Measurements from ENCODE around the gene KRT5. TPM values are rescaled to one million over a fixed set of nuclear protein-coding genes. Genes with fewer than 3 reads are reported as not detected.

KRT5 gene
- total and polyA plus RNA-seq, 2 of the 13 experiments (the other 11 are each of a cell fraction or from before 2014, with no cell fraction given), result 0.08 TPM; not detected in 1

DNA sequence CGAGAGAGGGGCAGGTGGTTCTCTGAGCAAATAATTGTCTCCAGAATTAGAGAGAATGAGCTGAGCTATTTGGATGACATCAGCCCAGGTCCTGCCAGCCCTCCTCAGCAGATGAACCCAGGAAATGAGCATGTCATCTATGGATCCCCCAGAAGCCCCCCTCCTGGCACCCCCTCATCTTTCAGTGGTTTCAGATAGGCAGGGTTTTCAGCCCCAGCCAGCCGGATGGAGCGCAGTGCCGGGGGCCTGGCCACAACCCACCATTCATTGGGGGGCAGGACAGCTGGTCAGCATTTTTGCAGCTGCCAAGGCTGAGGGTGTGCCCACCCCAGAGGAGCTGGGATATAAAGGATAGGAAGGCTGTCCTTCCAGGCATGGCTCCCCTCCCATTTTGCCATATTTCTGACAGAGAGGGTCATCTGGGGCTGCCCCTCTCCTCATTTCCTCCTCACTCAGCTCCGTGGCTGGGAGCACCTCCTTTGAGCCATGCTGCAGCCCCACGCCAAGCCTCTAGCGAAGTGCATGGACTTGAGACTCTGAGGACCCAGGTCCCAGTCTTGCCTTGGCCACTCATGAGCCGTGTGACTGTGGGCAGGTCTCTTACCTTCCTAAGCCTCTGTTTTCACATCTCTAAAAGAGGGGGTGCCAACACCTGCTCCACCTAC, 38.7 kb upstream of the KRT5 start (continued):
- TF ChIP-seq ZSCAN9 (CRISPR knock-in tag; IDR thresholded peaks at IDR 0.05; ENCODE audit: borderline replicate concordance), result no peak

- BruUV-seq (replicated peaks), result no TSS peak
- intact Hi-C loops (cut with micrococcal nuclease; ENCODE audit: unreplicated experiment), result no loop called here
Observed at GRCh38 chr12:52557476-52557875, 37.3 kb upstream of the KRT5 start.

More at GRCh38 chr12:52557476-52557875, 37.3 kb upstream of the KRT5 start:
- H4K20me1 ChIP-seq (ENCODE audit: insufficient read depth, low read length), result no peaks in the 10 kb centered on the region
- H2AFZ ChIP-seq (ENCODE audit: low read length), result no peak overlapping the region
- no peak for TF ChIP-seq HOXA9 (CRISPR knock-in tag; IDR thresholded peaks at IDR 0.05; ENCODE audit: borderline replicate concordance)
- no peak for TF ChIP-seq ZBTB25 (CRISPR knock-in tag; IDR thresholded peaks at IDR 0.05)
- TF ChIP-seq ELF1 (CRISPR knock-in tag; IDR thresholded peaks at IDR 0.05), result no peak
- TF ChIP-seq, protein P1, sequence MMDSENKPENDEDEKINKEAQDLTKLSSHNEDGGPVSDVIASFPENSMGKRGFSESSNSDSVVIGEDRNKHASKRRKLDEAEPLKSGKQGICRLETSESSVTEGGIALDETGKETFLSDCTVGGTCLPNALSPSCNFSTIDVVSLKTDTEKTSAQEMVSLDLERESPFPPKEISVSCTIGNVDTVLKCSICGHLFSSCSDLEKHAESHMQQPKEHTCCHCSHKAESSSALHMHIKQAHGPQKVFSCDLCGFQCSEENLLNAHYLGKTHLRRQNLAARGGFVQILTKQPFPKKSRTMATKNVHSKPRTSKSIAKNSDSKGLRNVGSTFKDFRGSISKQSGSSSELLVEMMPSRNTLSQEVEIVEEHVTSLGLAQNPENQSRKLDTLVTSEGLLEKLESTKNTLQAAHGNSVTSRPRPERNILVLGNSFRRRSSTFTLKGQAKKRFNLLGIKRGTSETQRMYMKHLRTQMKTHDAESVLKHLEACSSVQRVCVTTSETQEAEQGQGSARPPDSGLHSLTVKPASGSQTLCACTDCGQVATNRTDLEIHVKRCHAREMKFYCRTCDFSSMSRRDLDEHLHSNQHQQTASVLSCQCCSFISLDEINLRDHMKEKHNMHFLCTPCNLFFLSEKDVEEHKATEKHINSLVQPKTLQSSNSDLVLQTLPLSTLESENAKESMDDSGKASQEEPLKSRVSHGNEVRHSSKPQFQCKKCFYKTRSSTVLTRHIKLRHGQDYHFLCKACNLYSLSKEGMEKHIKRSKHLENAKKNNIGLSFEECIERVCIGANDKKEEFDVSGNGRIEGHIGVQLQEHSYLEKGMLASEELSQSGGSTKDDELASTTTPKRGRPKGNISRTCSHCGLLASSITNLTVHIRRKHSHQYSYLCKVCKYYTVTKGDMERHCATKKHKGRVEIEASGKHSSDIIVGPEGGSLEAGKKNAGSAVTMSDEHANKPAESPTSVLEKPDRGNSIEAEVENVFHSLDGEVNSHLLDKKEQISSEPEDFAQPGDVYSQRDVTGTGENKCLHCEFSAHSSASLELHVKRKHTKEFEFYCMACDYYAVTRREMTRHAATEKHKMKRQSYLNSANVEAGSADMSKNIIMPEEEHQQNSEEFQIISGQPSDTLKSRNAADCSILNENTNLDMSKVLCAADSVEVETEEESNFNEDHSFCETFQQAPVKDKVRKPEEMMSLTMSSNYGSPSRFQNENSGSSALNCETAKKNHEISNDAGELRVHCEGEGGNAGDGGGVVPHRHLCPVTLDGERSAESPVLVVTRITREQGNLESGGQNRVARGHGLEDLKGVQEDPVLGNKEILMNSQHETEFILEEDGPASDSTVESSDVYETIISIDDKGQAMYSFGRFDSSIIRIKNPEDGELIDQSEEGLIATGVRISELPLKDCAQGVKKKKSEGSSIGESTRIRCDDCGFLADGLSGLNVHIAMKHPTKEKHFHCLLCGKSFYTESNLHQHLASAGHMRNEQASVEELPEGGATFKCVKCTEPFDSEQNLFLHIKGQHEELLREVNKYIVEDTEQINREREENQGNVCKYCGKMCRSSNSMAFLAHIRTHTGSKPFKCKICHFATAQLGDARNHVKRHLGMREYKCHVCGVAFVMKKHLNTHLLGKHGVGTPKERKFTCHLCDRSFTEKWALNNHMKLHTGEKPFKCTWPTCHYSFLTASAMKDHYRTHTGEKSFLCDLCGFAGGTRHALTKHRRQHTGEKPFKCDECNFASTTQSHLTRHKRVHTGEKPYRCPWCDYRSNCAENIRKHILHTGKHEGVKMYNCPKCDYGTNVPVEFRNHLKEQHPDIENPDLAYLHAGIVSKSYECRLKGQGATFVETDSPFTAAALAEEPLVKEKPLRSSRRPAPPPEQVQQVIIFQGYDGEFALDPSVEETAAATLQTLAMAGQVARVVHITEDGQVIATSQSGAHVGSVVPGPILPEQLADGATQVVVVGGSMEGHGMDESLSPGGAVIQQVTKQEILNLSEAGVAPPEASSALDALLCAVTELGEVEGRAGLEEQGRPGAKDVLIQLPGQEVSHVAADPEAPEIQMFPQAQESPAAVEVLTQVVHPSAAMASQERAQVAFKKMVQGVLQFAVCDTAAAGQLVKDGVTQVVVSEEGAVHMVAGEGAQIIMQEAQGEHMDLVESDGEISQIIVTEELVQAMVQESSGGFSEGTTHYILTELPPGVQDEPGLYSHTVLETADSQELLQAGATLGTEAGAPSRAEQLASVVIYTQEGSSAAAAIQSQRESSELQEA (CRISPR knock-in tag; IDR thresholded peaks at IDR 0.05; ENCODE audit: not compliant biosample characterization), result no peak
- TF ChIP-seq HMG20A (CRISPR knock-in tag; IDR thresholded peaks at IDR 0.05; ENCODE audit: borderline replicate concordance), result no peak
- TF ChIP-seq ZBTB42 (CRISPR knock-in tag; IDR thresholded peaks at IDR 0.05), result no peak
- no peak for TF ChIP-seq JDP2 (CRISPR knock-in tag; IDR thresholded peaks at IDR 0.05; ENCODE audit: borderline replicate concordance)
- TF ChIP-seq BCL3 (CRISPR knock-in tag; IDR thresholded peaks at IDR 0.05), result no peak
- TF ChIP-seq NR3C1 (CRISPR knock-in tag; IDR thresholded peaks at IDR 0.05), result no peak
- TF ChIP-seq HMGA1 (CRISPR knock-in tag; conservative IDR thresholded peaks at IDR 0.05), result no peak
- no peak for DNase-seq (ENCODE audit: low spot score)
- H3K79me2 ChIP-seq (ENCODE audit: insufficient read depth, low read length), result no peaks in the 10 kb centered on the region
- ChIA-PET POLR2A (no interaction called here), CTCF (ENCODE audit: low intra/inter-chr PET ratio, low total read pairs) (no interaction called here)
- H3K27me3 ChIP-seq (ENCODE audit: control insufficient read depth in 1 of 2, insufficient read depth in 2 of 2, low read length in 2 of 2), result peaks cover 1 to 35% of the 10 kb centered on the region in 2 experiments; a peak in 3 of 5 replicates
- in situ Hi-C loops (cut with HindIII; ENCODE audit: extremely low pct_ligation_motif_present, low pct_unique_long_range_greater_than_20kb), result no loop called here
- H3K4me2 ChIP-seq (ENCODE audit: low read depth, low read length), result no peak overlapping the region
- H3K27ac ChIP-seq (ENCODE audit: extremely low read length, insufficient read depth, low read length), result no peak overlapping the region
- H3K4me3 ChIP-seq (replicated peaks in 1 of 3; ENCODE audit: insufficient read depth in 1 of 3, low read depth in 2 of 3, low read length in 3 of 3), result no peak overlapping the region
- ATAC-seq, result no peak
- no peak for FAIRE-seq
- no peaks in the 10 kb centered on the region for H3K9me3 ChIP-seq (ENCODE audit: low read length)
- H3K4me1 ChIP-seq (ENCODE audit: insufficient read depth, low read length), result no peaks in the 10 kb centered on the region
- H3K9ac ChIP-seq (ENCODE audit: insufficient read depth, low read depth, low read length), result no peak overlapping the region
- H3K36me3 ChIP-seq (replicated peaks in 1 of 2; ENCODE audit: control insufficient read depth in 1 of 2, insufficient read depth in 2 of 2, low read length in 2 of 2), result no peaks in the 10 kb centered on the region
- 0% methylated on average over 2 of the region's 2 CpGs for WGBS (ENCODE audit: low lambda C conversion rate)
